NCI-H2029 (cell line): ENCODE measurements around the gene MED6.

Experiments
- DNase-seq: peaks from one replicate; lab custom pipeline; 2025; lab: John Stamatoyannopoulos, UW

Gene MED6

GRCh38 chr14:70599345-70599744 lies 1.1 kb downstream of the MED6 start:
- no peak for DNase-seq

DNA sequence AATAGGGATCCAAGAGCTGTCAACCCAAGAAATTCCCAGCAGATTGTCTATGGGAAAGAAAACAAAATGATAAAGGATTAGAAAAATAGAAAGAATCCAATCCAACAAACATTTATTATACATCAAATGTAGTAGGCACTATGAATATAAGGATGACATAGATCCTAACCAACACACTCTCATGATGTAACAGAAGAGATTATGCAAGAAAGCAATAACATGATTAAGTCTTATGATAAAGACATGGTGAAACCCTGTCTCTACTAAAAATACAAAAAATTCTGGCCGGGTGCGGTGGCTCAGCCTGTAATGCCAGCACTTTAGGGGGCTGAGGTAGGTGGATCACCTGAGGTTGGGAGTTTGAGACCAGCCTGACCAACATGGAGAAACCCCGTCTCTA lies 2.7 kb downstream of the MED6 start:
- DNase-seq: no peak

DNA sequence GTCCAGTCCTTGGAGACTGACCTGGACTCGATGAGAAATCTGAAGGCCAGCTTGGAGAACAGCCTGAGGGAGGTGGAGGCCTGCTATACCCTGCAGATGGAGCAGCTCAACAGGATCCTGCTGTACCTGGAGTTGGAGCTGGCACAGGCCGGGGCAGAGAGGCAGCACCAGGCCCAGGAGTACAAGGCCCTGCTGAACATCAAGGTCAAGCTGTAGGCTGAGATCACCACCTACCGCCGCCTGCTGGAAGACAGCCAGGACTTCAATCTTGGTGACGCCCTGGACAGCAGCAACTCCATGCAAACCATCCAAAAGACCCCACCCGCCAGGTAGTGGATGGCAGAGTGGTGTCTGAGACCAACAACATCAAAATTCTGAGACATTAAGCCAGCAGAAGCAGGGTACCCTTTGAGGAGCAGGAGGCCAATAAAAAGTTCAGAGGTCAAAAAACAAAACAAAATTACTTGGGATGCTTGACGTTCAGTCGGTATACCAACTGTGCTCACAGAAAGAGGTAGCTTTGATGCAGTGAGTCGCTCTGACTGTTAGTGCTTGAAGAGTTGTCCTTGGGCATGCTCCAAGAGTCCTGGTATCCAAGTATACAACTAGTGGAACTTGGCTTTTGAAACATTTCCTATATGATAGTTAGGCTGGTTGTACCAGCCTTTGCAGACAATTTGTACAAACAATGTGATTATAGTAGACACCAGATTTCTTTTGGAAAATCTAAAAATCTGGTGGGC lies 4.8 kb downstream of the MED6 start:
- no peak for DNase-seq

DNA sequence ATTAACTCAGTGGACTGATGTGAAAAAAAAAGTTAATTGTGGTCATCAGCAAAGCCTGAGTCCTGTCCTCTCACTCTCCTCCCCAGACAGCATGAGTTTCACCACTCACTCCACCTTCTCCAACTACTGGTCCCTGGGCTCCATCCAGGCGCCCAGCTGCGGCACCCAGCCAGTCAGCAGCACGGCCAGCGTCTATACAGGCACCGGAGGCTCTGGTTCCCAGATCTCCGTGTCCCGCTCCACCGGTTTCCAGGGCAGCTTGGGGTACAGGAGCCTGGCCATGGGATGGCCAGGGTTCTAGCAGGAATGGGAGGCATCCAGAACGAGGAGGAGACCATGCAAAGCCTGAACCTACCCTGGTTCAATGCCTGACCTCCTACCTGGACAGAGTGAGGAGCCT lies 6.0 kb downstream of the MED6 start:
- DNase-seq: no peak

- no peak for DNase-seq
Observed at GRCh38 chr14:70585231-70585630, 15.2 kb downstream of the MED6 start.

- DNase-seq: no peak
Observed at GRCh38 chr14:70576891-70577290, 23.6 kb downstream of the MED6 start.

DNA sequence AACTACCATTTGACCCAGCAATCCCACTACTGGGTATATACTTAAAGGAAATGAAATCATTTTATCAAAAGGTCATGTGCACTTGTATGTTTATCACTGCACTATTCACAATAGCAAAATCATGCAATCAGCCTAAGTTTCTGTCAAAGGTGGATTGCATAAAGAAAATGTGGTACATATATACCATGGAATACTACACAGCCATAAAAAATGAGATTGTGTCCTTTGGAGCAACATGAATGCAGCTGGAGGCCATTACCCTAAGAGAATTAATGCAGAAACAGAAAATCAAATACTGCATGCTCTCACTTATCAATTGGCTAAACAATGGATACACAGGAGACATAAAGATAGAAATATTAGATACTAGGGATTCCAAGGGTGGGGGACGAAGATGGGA lies 27.4 kb downstream of the MED6 start:
- DNase-seq: no peak

DNA sequence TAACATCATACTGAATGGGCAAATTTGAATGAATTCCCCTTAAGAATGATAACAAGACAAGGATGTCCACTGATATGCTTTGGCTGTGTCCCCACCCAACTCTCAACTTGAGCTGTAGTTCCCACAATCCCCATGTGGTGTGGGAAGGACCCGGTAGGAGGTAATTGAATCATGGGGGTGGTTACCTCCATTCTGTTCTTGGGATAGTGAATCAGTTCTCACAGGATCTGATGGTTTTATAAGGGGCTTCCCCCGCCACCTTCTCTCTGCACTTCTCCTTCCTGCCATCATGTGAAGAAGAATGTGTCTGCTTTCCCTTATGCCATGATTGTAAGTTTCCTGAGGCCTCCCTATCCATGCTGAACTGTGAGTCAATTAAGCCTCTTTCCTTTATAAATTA lies 29.3 kb downstream of the MED6 start:
- DNase-seq: no peak

- no peak for DNase-seq
Observed at GRCh38 chr14:70567791-70568190, 32.7 kb downstream of the MED6 start.

GRCh38 chr14:70563869-70564268 lies 36.6 kb downstream of the MED6 start:
- no peak for DNase-seq

DNA sequence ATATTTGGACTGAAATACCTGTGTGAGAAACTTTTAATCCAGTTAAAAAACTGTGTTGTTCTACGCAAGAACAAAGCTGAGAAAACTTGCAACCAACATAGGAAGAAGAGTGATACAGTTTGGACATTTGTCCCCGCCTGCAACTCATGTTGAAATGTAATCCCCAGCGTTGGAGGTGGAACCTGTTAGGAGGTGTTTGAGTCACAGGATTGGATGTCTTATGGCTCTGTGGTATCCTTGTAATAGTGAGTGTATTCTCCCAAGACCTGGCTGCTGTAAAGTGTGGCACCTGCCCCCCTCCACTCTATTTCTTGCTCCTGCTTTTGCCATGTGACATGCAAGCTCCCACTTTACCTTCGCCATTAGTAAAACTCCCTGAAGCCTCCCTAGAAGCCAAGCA lies 37.0 kb downstream of the MED6 start:
- no peak for DNase-seq

DNA sequence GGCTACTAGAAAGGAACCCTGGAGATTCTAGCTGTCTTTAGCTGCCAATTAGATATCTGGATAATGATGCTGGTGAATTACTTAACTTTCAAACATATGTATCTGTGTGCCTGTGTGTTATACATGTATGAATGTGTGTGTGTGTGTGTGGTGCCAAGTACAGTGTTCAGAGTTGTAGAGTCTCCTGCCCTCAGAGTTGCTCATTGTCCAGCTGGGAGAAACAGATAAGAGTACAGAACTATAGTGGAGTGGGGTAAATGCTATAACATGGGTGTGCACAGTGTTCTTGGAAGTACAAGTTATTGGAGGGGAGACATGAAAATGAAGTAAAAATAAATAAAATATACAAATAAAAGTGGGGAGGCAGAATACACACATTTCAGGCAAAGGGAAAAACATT lies 42.1 kb downstream of the MED6 start:
- DNase-seq: no peak

- no peak for DNase-seq
Observed at GRCh38 chr14:70555890-70556289, 44.6 kb downstream of the MED6 start.

GRCh38 chr14:70538087-70538486 lies 62.4 kb downstream of the MED6 start:
- no peak for DNase-seq

DNA sequence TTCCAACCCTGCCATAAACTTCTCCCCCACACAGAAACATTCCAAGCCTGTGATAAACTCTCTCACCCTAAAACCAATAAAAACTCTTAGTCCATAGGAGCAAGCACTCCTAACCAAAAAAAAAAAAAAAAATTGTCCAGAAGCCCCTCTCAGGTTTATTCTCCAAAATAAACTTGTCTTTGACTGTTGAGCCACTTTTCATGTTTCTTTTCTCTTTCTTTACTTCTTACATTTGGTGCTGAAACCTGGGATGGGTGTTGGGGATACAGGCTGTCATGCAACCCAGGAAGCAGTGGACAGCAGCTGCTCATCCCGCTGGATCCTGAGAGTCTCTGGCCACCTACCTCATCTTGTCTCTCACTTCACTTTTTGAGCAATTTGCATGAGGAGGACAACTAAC lies 63.6 kb downstream of the MED6 start:
- no peak for DNase-seq

- no peak for DNase-seq
Observed at GRCh38 chr14:70534904-70535303, 65.6 kb downstream of the MED6 start, which contains the start of gene ADAM20. Gene ADAM20 (minus strand): TSS chr14:70535004. CDS start chr14:70524757, 10,247 bp downstream.
